Measurements from ENCODE around the gene LMAN2L. TPM values are rescaled to one million over a fixed set of nuclear protein-coding genes. Genes with fewer than 3 reads are reported as not detected.

The LMAN2L gene
- polyA plus RNA-seq, 1 experiment, result 35.1 TPM

DNA sequence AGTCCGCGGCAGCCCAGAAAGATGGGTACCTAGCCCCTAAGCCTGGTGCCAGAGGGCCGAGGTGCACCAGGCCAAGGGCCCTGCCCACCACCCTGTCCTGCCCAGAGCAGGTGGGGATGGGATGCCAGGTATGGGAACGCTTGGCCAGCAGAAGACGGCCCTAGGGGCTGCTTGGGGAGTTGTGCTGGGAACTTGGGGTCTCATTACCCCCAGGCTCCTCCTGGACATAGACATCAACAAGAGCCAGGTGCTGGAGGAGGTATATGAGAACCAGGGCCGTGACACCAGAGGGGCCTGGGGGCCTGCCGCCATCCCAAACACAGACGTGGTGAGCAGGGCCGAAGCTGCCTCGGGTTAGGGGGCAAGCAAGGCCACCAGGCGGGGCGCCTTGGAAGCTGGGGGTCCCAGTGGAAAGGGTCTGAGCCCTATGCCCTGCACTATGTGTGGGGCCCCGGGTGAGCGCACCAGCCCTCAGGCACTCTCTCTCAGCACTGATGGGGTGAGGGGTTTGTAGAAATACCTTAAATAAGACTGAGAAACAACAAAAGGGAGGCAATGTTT is 50.4 kb downstream of the LMAN2L start:
- DNase-seq (ENCODE audit: low read depth, low spot score), result no peak
- no peak for TF ChIP-seq CTCF (IDR thresholded peaks at IDR 0.05; ENCODE audit: low read depth, low read length)
- Histone ChIP-seq H3K4me3 (ENCODE audit: low read depth, low read length) (no peak overlapping the region), H3K27ac (ENCODE audit: low read depth, low read length) (no peak overlapping the region), H3K27me3 (ENCODE audit: control insufficient read depth, insufficient read depth, low read length) (no peaks in the 10 kb centered on the region), H3K9me3 (ENCODE audit: control insufficient read depth, insufficient read depth, low read length) (no peaks in the 10 kb centered on the region; the same call in 1 of the 2 replicates)
- ChIA-PET POLR2A (no interaction called here), CTCF (no interaction called here)

- ChIA-PET POLR2A (no interaction called here), CTCF (no interaction called here)
- H3K4me3 ChIP-seq (ENCODE audit: low read depth, low read length), result no peak overlapping the region
- H3K9me3 ChIP-seq (ENCODE audit: control insufficient read depth, insufficient read depth, low read length), result no peaks in the 10 kb centered on the region
- peaks cover 5% of the 10 kb centered on the region for H3K27me3 ChIP-seq (ENCODE audit: control insufficient read depth, insufficient read depth, low read length)
- no peak for DNase-seq (ENCODE audit: low read depth, low spot score)
- TF ChIP-seq CTCF (IDR thresholded peaks at IDR 0.05; ENCODE audit: low read depth, low read length), result no peak
- no peak overlapping the region for H3K27ac ChIP-seq (ENCODE audit: low read depth, low read length)
Observed at GRCh38 chr2:96688649-96689430, 51.0 kb downstream of the LMAN2L start.

DNA sequence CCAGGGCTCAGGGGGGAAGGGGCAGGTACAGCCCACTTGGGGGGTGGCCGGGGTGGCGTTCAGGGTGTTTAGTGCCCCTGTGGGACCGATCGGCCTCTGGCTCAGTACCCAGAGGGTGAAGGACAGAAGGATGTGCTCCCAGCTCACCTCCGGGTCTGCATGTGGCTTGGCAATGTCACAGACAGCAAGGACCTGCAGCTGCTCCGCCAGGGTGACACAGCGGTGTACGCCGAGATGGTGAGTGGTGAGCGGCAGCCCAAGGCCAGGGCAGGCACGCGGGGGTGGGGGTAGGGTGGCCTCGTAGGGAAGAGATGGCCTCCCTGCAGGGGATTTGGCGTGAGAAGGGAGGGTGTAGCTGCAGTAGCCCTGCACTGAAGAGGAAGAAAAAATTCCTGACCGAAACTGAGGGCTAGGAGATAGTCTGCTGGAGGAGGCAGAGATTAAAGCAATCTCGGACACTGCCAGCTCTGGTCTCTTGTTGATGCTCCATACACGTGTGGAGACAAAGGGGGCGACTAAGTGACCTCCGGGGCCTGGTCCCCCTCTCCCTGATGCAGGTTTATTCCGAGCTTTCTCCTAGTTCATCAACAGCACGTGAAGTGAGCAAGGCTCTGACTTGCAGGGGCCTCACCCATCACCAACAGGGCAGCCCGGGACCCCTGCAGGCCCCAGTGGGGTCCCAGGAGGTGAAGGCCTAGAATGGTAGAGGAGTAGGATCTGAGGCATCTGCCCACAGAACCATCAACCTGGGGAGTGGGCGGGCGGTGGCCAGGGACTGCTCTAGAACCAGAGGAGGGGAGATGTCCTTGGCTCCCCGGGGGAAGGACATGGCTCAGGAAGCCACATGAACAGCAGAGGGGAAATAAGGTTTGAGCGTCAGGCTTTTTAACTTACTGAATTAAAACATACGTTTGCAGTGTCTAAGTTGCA is 51.9 kb downstream of the LMAN2L start:
- H3K27ac ChIP-seq (ENCODE audit: low read depth, low read length), result no peak overlapping the region
- no peaks in the 10 kb centered on the region for H3K9me3 ChIP-seq (ENCODE audit: control insufficient read depth, insufficient read depth, low read length)
- peaks cover 13% of the 10 kb centered on the region for H3K27me3 ChIP-seq (ENCODE audit: control insufficient read depth, insufficient read depth, low read length)
- CTCF ChIA-PET, result no interaction called here
- no peak for DNase-seq (ENCODE audit: low read depth, low spot score)
- POLR2A ChIA-PET, result no interaction called here
- no peak overlapping the region for H3K4me3 ChIP-seq (ENCODE audit: low read depth, low read length)
- no peak for TF ChIP-seq CTCF (IDR thresholded peaks at IDR 0.05; ENCODE audit: low read depth, low read length)

- Histone ChIP-seq H3K27ac (ENCODE audit: low read depth, low read length) (no peak overlapping the region), H3K4me3 (ENCODE audit: low read depth, low read length) (no peak overlapping the region), H3K9me3 (ENCODE audit: control insufficient read depth, insufficient read depth, low read length) (no peaks in the 10 kb centered on the region), H3K27me3 (ENCODE audit: control insufficient read depth, insufficient read depth, low read length) (peaks cover 13% of the 10 kb centered on the region)
- no peak for TF ChIP-seq CTCF (IDR thresholded peaks at IDR 0.05; ENCODE audit: low read depth, low read length)
- ChIA-PET POLR2A (no interaction called here), CTCF (no interaction called here)
- no peak for DNase-seq (ENCODE audit: low read depth, low spot score)
Observed at GRCh38 chr2:96687266-96687665, 52.6 kb downstream of the LMAN2L start.
